ENCODE data around the gene MTERF4.

Gene MTERF4

GRCh38 chr2:241051578-241052487, 50.3 kb downstream of the MTERF4 start:
- no peak for DNase-seq (ENCODE audit: low read depth in 1 of 2, low spot score in 1 of 2)

DNA sequence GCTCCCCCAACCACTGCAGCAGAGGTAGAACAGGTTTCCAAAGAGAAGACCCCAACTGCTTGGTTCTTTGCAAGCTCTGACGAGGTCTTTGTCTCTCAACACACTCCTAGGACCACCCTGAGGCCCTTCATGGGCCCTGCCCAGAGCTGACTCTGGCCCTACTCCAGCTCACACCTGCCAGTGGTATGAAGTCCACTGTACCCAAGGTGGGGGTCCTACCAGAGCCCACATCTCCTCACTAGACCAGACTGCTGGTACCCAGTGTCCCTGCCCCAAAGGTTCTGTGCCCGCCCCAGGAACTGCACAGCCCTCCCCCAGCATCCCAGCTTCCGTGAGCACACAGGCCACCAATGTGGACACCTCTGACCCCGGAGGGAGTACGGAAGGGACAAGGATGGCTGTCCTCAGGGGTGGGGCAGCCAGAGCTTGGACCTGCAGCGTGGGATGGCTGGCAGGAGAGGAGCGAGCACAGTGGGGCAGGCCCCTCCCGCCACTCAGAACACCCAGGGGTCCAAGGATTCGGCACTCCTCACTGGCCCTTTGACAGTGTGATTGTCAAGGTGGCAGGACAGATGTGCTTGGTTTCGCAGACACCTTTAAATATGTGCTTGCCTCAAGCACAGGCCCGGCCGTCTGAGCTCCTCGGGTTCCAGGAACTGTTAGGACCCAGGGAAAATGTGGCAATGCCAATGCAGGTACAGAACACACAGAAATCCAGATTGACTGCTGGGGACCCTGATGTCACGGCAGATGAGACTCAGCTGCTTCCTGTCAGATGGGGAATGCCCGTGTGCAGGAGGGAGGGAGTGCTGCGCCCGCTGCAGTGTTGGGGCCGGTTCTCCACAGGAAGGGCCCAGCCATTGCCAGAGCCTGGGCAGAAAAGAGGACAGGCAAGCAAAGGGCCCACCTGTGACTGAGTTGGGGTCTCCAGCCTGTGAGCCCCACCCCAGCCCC, 51.2 kb downstream of the MTERF4 start:
- DNase-seq (ENCODE audit: low read depth in 1 of 2, low spot score in 1 of 2): no peak

- DNase-seq (ENCODE audit: low read depth in 1 of 2, low spot score in 1 of 2): no peak
Measured at GRCh38 chr2:241049739-241050623, 52.1 kb downstream of the MTERF4 start.

DNA sequence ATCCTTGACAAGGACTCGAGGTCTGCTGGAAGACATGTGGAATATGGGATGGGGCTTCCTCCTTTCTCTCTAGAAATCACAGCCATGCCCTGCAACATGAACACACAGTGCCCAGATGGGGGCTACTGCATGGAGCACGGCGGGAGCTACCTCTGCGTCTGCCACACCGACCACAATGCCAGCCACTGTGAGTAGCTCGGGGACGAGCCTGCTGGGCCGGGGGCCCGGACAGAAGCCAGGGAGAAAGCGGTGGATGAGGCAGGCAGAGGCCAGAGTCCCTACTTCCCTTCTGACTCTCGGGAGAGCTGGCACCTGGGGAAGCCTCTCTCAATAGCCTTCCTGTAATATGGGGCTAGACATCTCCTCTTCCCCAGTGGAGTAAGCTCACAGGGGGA, 53.1 kb downstream of the MTERF4 start:
- DNase-seq (ENCODE audit: low read depth in 1 of 2, low spot score in 1 of 2): no peak

DNA sequence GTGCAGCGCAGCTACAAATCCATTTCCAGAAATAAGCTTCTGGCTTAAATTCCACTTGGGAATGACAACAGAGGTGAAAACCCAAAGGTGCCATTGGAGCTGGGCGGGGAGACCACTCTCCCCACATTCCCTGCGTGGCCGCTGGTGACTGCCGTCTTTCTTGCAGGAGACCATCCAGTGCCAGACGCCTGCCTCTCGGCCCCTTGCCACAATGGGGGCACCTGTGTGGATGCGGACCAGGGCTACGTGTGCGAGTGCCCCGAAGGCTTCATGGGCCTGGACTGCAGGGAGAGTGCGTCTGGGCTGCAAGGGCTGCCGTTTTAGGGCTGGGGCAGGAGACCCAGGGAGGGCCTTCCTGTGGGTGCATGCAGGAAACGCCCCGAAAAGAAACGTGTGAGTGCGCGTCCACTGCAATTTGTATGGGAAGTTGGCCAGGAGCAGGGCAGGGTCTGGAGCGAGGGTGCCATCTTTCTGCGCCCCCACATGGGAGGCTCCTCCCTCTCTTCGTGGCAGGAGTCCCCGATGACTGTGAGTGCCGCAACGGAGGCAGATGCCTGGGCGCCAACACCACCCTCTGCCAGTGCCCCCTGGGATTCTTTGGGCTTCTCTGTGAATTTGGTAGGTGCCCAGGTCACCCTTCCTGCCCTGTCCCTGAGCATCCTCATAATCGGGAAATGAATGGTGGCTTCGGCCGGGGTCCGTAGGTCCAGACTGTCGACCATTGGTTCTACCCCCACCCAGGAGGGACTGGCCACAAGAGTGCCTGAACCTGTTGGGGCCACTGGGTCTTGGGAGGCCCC, 53.7 kb downstream of the MTERF4 start:
- DNase-seq (ENCODE audit: low read depth in 1 of 2, low spot score in 1 of 2): no peak

- no peak for DNase-seq (ENCODE audit: low read depth in 1 of 2, low spot score in 1 of 2)
Measured at GRCh38 chr2:241047253-241048010, 54.7 kb downstream of the MTERF4 start.
